Immature natural killer cell (primary cell): ENCODE measurements around the gene LRRN2. TPM values are rescaled to one million over a fixed set of nuclear protein-coding genes. Genes with fewer than 3 reads are reported as not detected.

Experiments used
- DNase-seq, 3 donors: peaks; one replicate each; pipeline ENCODE4 v3.0.0; 2022; ENCODE audit warnings: mixed read lengths in 1 of 3
- H3K27ac Mint-ChIP-seq, 6 donors: one replicate each; pipeline ENCODE4 v1.8.0; 2020; ENCODE audit warnings: mixed read lengths in 6 of 6, mild to moderate bottlenecking in 5 of 6, inconsistent platforms in 4 of 6, moderate library complexity in 3 of 6
- H3K27me3 Mint-ChIP-seq, 3 donors: one replicate each; pipeline ENCODE4 v1.8.0; 2020 to 2021; ENCODE audit warnings: low read depth in 3 of 3, mild to moderate bottlenecking in 3 of 3, mixed read lengths in 3 of 3, moderate library complexity in 3 of 3, inconsistent platforms in 1 of 3
- H3K36me3 Mint-ChIP-seq, 3 donors: one replicate each; pipeline ENCODE4 v1.8.0; 2020; ENCODE audit warnings: mixed read lengths in 3 of 3, inconsistent platforms in 2 of 3, mild to moderate bottlenecking in 2 of 3
- H3K4me1 Mint-ChIP-seq, 2 donors: one replicate each; pipeline ENCODE4 v1.8.0; 2020; ENCODE audit warnings: inconsistent platforms in 2 of 2, mild to moderate bottlenecking in 2 of 2, mixed read lengths in 2 of 2, moderate library complexity in 1 of 2
- H3K4me3 Mint-ChIP-seq, 5 donors: one replicate each; pipeline ENCODE4 v1.8.0; 2020; ENCODE audit warnings: mild to moderate bottlenecking in 5 of 5, mixed read lengths in 5 of 5, inconsistent platforms in 3 of 5, moderate library complexity in 3 of 5
- H3K9me3 Mint-ChIP-seq, 6 donors: one replicate each; pipeline ENCODE4 v1.8.0; 2020; ENCODE audit warnings: mild to moderate bottlenecking in 6 of 6, mixed read lengths in 6 of 6, inconsistent platforms in 4 of 6, moderate library complexity in 3 of 6
- polyA plus RNA-seq, 3 donors: library from polyadenylated mRNA; unstranded; fragments of 300-500 nt; fragmentation: Illumina TruSeq; gene quantifications; one replicate each; pipeline ENCODE4 v1.2.3, GENCODE V29; 2021

Gene LRRN2
- polyA plus RNA-seq, 3 donors from 2014 or later: not detected

- Mint-ChIP-seq H3K27ac (peak overlapping the region; percentile 0 to 46 (median 31)), H3K27me3 (peaks cover 0 to 9% (median 3%) of the 10 kb centered on the region in 3 donors), H3K36me3 (no peaks in the 10 kb centered on the region), H3K4me1 (peaks cover 19 to 23% of the 10 kb centered on the region in 2 donors), H3K4me3 (peak overlapping the region in 2 of 5 donors; percentile 0 to 17), H3K9me3 (no peaks in the 10 kb centered on the region)
- DNase-seq: peak; percentile 47 to 67 (median 58)
Measured at GRCh38 chr1:204723131-204723787, 37.7 kb upstream of the LRRN2 start.

GRCh38 chr1:204721373-204722055 lies 36.0 kb upstream of the LRRN2 start:
- Mint-ChIP-seq H3K4me3 (no peak overlapping the region), H3K27me3 (peaks cover 0 to 8% (median 0%) of the 10 kb centered on the region in 3 donors), H3K4me1 (peaks cover 19 to 23% of the 10 kb centered on the region in 2 donors), H3K27ac (peak overlapping the region in 3 of 6 donors; percentile 12 to 64 (median 24)), H3K9me3 (no peaks in the 10 kb centered on the region), H3K36me3 (no peaks in the 10 kb centered on the region)
- no peak for DNase-seq

- no peak overlapping the region for H3K27ac Mint-ChIP-seq
- H3K36me3 Mint-ChIP-seq: no peaks in the 10 kb centered on the region
- H3K9me3 Mint-ChIP-seq: no peaks in the 10 kb centered on the region
- no peak overlapping the region for H3K4me3 Mint-ChIP-seq
- no peak for DNase-seq
- peaks cover 2 to 4% of the 10 kb centered on the region in 2 donors for H3K4me1 Mint-ChIP-seq
- H3K27me3 Mint-ChIP-seq: peaks cover 2 to 6% (median 4%) of the 10 kb centered on the region in 3 donors
Measured at GRCh38 chr1:204716660-204717059, 31.1 kb upstream of the LRRN2 start.

GRCh38 chr1:204714861-204715511 lies 29.4 kb upstream of the LRRN2 start:
- DNase-seq: no peak
- Mint-ChIP-seq H3K27ac (no peak overlapping the region), H3K4me1 (no peaks in the 10 kb centered on the region), H3K36me3 (no peaks in the 10 kb centered on the region), H3K4me3 (no peak overlapping the region), H3K9me3 (no peaks in the 10 kb centered on the region), H3K27me3 (peaks cover 5 to 10% (median 7%) of the 10 kb centered on the region in 3 donors)

GRCh38 chr1:204714194-204714860 lies 28.8 kb upstream of the LRRN2 start:
- peaks cover 5 to 10% (median 7%) of the 10 kb centered on the region in 3 donors for H3K27me3 Mint-ChIP-seq
- no peaks in the 10 kb centered on the region for H3K36me3 Mint-ChIP-seq
- H3K4me3 Mint-ChIP-seq: no peak overlapping the region
- no peaks in the 10 kb centered on the region for H3K9me3 Mint-ChIP-seq
- H3K4me1 Mint-ChIP-seq: no peaks in the 10 kb centered on the region
- H3K27ac Mint-ChIP-seq: no peak overlapping the region
- DNase-seq: no peak

- Mint-ChIP-seq H3K27ac (no peak overlapping the region), H3K27me3 (peaks cover 5 to 12% (median 9%) of the 10 kb centered on the region in 3 donors), H3K36me3 (no peaks in the 10 kb centered on the region), H3K4me3 (no peak overlapping the region), H3K4me1 (no peaks in the 10 kb centered on the region), H3K9me3 (no peaks in the 10 kb centered on the region)
- DNase-seq: no peak
Measured at GRCh38 chr1:204713541-204713940, 28.0 kb upstream of the LRRN2 start.

- Mint-ChIP-seq H3K27me3 (peaks cover 5 to 12% (median 9%) of the 10 kb centered on the region in 3 donors), H3K4me3 (no peak overlapping the region), H3K9me3 (no peaks in the 10 kb centered on the region), H3K4me1 (no peaks in the 10 kb centered on the region), H3K36me3 (no peaks in the 10 kb centered on the region), H3K27ac (no peak overlapping the region)
- no peak for DNase-seq
Measured at GRCh38 chr1:204712708-204713430, 27.3 kb upstream of the LRRN2 start.

- Mint-ChIP-seq H3K36me3 (no peaks in the 10 kb centered on the region), H3K27ac (no peak overlapping the region), H3K4me1 (no peaks in the 10 kb centered on the region), H3K9me3 (no peaks in the 10 kb centered on the region), H3K4me3 (no peak overlapping the region), H3K27me3 (peaks cover 5 to 12% (median 9%) of the 10 kb centered on the region in 3 donors)
- DNase-seq: no peak
Measured at GRCh38 chr1:204711947-204712701, 26.6 kb upstream of the LRRN2 start.

GRCh38 chr1:204711103-204711946 lies 25.8 kb upstream of the LRRN2 start:
- Mint-ChIP-seq H3K9me3 (no peaks in the 10 kb centered on the region), H3K27me3 (peaks cover 5 to 12% (median 9%) of the 10 kb centered on the region in 3 donors), H3K27ac (no peak overlapping the region), H3K4me3 (no peak overlapping the region), H3K4me1 (no peaks in the 10 kb centered on the region), H3K36me3 (no peaks in the 10 kb centered on the region)
- no peak for DNase-seq

- H3K4me1 Mint-ChIP-seq: no peaks in the 10 kb centered on the region
- no peak overlapping the region for H3K4me3 Mint-ChIP-seq
- no peak overlapping the region for H3K27ac Mint-ChIP-seq
- no peaks in the 10 kb centered on the region for H3K36me3 Mint-ChIP-seq
- H3K9me3 Mint-ChIP-seq: no peaks in the 10 kb centered on the region
- H3K27me3 Mint-ChIP-seq: peaks cover 5 to 12% (median 7%) of the 10 kb centered on the region in 3 donors
- DNase-seq: no peak
Measured at GRCh38 chr1:204709960-204710912, 24.7 kb upstream of the LRRN2 start.

GRCh38 chr1:204709021-204709420 lies 23.5 kb upstream of the LRRN2 start:
- Mint-ChIP-seq H3K4me1 (no peaks in the 10 kb centered on the region), H3K9me3 (no peaks in the 10 kb centered on the region)

More at GRCh38 chr1:204709021-204709420, 23.5 kb upstream of the LRRN2 start:
- DNase-seq: no peak
- Mint-ChIP-seq H3K27me3 (peaks cover 4 to 12% (median 7%) of the 10 kb centered on the region in 3 donors), H3K36me3 (no peaks in the 10 kb centered on the region), H3K4me3 (no peak overlapping the region), H3K27ac (no peak overlapping the region)
